SK-MEL-5 (cell line): Measurements from ENCODE around the gene HS6ST1. TPM values are rescaled to one million over a fixed set of nuclear protein-coding genes. Genes with fewer than 3 reads are reported as not detected.

Source experiments
- DNase-seq: peaks from one replicate; pipeline ENCODE4 v3.0.0-alpha.2; 2016; ENCODE audit warnings: low read depth, low spot score
- in situ Hi-C: cut with HindIII; loops from 2 replicates; pipeline ENCODE4 v1.10.0; 2016; ENCODE audit warnings: low sequenced_read_pairs, high pct_unique_total_duplicates, low pct_unique_long_range_greater_than_20kb
- total RNA-seq: library from RNA; depleted of rRNA; stranded (reverse); fragments of >200 nt; shearing (Covaris generic); gene quantifications from 2 replicates; pipeline ENCODE4 v1.2.3, GENCODE V29; 2014

The HS6ST1 gene
- total RNA-seq, 1 experiment from 2014 or later, result 6.0 TPM

DNA sequence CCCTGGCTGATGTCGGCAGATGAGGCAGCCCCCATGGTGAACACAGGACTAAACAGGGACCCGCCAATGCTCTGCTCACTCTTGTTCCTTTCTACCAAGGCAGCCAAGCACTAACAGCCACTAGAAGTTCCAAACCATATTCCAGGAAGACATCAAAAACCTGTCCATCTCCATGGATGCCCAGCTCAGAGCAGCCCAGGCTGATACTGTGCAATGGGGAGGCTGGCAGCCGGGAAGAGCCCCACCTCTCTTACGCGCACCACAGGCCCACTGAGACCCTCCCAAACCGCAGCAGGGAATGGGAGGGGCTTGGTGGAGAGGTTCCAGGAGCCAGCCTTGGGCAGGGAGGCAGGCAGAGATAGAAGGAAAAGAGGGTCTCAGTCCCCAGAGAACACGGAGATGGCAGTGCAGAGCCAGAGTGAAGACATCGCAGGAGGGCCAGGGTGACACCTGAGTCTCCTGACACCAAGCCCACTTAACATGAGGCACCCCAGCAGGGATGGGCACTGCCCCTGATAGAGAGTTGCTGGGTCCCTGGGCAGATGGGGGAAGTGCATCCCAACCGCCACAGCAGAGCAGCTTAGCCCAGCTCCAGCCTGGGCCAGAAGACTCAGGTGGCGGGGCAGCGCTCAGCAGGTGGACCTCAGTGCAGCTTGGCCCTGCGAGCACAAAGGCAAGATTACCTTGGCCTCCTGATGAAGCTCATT is 3.4 kb downstream of the HS6ST1 start:
- in situ Hi-C loops, result no loop called here
- DNase-seq, result no peak

GRCh38 chr2:128314348-128315121 is 4.1 kb downstream of the HS6ST1 start:
- in situ Hi-C loops, result no loop called here
- DNase-seq, result no peak

DNA sequence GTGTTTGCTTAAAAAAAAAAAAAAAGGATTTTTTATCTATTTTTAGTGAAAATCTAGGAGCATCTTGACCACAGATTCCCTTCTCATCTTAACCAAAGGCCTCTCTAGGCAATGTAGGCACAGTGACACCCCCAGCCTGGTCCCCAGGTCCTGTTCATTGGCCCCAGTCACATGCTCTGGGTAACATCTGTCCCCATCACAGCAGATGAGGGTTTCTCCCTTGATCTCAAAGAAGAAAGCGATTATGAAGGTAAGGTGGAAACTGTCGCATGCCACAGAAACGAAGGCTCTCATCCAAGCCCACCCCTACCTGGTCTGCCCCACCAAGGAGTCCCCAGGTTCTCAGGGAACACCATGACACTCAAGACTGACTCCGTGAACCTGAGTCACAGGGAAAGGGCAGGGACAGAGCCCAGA is 4.7 kb downstream of the HS6ST1 start:
- no peak for DNase-seq
- in situ Hi-C loops, result no loop called here

- in situ Hi-C loops, result no loop called here
- no peak for DNase-seq
Measured at GRCh38 chr2:128313091-128313836, 5.4 kb downstream of the HS6ST1 start.

GRCh38 chr2:128312411-128312810 is 6.3 kb downstream of the HS6ST1 start:
- in situ Hi-C loops, result no loop called here
- DNase-seq, result no peak

GRCh38 chr2:128311755-128312341 is 6.8 kb downstream of the HS6ST1 start:
- in situ Hi-C loops, result no loop called here
- DNase-seq, result no peak

GRCh38 chr2:128311216-128311754 is 7.4 kb downstream of the HS6ST1 start:
- in situ Hi-C loops, result no loop called here
- no peak for DNase-seq

GRCh38 chr2:128310761-128311160 is 7.9 kb downstream of the HS6ST1 start:
- in situ Hi-C loops, result no loop called here
- no peak for DNase-seq

DNA sequence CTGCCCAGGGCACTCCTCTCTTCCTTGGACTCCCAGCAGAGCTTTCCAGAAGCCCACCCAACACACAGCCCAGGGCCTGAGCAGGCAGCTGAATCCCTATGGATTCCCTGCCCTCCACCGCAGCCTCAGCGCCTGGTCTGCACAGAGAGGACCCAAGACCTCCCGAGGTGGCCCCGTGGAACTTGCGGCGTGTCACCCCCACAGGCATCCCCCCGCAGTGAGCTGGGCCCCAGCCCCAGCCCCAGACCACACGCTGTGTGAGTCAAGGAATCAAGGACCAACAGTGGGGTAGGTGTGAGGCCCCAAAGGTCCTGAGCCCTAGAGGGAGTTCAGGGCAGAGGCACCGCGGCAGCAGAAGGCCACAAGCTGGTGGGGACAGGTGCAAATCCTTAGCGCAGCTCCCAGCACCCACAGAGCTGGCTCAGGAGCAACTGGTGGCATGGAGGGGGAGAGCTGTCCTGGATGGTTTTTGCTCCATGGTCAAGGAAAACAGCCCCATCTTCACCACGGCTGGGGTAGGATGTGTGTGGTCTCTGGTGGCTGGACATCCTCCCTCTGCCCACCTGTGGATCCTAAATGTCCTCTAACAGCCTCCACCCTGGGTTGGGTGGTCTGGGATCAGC is 8.5 kb downstream of the HS6ST1 start:
- DNase-seq, result no peak
- in situ Hi-C loops, result no loop called here

DNA sequence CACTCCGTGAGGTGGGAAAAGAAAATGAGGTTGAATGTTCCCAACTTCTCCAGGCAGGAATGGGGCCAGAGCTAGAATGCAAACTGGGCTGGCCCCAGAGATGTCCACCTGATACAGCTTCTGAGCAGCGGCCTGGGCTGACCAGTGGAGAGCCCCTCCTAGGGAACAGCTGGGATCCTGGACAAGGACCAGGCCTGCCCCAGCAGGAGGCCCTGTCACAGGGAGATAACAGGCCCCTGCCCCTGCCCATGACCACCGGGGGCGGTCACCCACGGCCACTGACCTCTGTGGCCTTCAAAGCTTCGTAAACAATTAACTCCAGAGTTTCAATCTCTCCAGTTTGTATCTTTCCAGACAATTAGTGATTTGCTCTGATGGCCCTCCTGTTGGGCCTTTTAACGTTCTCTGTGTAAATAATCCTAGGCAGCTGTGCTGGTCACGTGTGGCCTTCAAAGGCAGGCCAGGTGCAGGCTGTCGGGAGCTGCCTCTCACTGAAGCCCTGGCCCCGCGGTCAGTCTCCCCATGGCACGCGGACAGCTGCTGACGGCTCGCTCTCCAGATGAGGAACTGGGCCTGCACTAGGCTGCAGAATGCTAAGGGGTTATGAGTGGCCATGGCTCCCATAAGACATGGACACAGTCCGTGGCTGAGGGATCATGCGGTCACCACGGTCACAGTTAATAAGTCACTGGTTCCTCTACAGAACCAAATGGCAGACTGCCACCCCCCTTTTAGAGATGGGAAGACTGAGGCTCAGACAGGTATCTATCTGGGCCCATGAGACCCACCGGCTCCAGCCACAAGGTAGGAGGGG is 9.2 kb downstream of the HS6ST1 start:
- DNase-seq, result no peak
- in situ Hi-C loops, result no loop called here

DNA sequence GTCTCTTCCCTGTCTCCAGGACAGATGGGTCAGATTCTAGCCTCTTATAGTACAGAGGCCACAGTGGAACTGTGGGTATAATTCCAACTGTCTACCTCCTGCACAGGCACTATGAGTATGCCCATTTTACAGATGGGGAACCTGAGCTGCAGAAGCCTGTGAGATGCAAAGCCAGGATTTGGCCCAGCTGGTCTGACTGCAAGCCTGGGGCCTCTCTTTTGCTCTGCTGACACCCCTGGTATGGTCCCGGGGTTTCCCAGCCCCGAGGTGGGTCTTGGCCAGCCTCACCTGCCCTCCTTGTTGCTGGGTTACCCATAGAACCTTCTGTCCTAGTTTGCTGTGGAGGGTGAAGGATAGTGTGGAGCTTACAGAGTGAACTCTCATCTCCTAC is 9.8 kb downstream of the HS6ST1 start:
- no peak for DNase-seq
- in situ Hi-C loops, result no loop called here

DNA sequence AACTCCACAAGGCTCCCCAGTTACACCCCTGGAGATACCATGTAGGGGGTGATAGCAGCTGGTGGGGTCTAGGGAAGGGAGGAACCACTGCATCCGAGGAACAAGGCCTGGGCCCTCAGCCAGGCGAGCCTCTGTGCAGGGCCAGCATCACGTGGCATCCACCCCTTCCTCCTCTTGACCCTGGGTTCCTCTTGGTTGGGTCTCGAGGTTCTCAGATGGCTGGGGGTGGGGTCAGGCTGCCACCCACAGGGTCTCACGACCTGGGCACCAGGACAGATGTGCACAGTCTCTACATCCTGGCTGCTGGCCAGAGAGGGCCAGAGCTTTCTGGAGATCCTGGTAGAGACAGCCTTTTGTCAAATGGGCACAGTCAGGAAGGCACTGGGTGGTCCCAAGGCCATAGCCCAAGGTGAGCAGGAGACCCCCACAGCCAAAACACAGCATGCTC is 10.4 kb downstream of the HS6ST1 start:
- in situ Hi-C loops, result no loop called here
- no peak for DNase-seq

- DNase-seq, result no peak
- in situ Hi-C loops, result no loop called here
Measured at GRCh38 chr2:128307595-128307994, 11.1 kb downstream of the HS6ST1 start.

GRCh38 chr2:128306931-128307460 is 11.7 kb downstream of the HS6ST1 start:
- DNase-seq, result no peak
- in situ Hi-C loops, result no loop called here

DNA sequence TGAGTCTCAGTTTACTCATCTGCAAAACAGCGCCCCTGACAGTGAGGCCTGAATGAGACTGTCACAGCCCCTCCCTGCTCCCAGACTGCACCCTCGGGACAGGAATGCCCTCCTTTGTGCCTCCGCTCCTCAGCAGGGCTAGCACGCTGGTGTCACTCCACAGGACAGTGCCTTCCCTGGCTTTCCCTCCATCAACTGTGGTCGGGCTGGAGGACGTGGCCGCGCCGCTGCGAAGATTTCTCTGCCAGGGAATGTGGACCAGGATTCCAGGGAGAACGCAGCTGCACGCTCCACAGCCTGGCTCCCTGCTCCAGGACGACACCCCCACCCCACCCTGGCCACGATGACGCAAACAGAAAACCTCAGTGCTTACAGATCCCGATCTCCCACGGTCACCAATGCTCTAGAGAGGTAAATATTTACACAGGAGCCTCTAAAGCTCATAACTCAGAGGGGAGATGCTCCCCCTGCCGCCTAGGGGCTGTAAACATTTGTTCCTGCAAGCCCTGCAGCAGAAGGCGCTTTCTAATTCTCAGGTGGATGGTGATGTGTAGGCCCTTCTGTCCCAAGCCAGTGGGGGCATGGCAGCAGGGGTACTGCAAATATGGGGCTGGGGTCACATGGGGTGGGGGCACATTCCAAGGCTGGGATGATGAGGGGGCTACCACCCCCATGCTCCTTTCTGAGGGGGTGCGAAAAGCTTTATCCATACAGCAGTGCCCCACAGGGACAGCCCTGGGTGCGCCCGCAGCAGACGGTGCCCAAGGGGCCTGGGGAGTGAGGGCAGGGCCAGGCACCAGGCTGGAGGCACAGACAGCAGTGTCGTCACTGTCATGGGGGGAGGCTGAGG is 12.4 kb downstream of the HS6ST1 start:
- in situ Hi-C loops, result no loop called here
- DNase-seq, result no peak
